ENCODE data around the gene SOCS7.

DNA sequence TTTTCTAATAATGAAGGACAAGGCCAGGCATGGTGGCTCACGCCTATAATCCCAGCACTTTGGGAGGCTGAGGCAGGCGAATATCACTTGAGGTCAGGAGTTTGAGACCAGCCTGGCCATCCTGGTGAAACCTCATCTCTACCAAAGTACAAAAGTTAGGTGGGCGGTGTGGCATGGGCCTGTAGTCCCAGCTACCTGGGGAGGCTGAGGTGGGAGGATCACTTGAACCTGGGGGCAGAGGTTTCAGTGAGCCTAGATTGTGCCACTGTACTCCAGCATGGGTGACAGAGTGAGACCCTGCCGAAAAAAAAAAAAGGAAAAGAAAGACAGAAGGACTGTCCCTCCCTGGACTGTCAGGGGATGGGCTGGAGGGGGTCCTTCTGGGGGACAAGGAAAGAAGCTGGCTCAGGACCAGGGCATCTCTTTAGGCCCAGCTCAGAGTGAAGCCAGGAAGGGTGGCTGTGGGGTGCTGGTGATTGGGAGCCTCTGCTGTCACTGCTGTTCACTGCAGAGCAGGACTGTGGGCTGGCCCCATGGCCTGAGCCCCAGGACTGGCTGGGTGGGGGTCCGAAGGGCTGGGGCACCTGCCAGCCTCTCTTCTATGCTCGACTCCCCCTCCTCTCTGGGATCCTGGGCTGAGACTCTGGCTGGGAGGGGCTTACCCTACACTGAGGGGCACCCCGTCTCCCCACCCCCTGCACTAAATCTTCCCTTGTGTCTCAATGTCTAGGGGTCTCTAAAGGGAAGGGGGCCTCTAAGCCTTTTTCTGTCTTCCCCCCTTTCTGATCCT lies 75.7 kb downstream of the SOCS7 start:
- TF ChIP-seq ZNF274 (IDR thresholded peaks at IDR 0.05; ENCODE audit: low read depth, low read length) (no peak), SUZ12 (IDR thresholded peaks at IDR 0.05; ENCODE audit: extremely low read depth, insufficient read depth, insufficient read length) (no peak), YY1 (IDR thresholded peaks at IDR 0.05; ENCODE audit: insufficient read depth, insufficient read length) (no peak)

Measured in NT2/D1 (cell line).